ENCODE results near the gene TMEM88. TPM values are rescaled to one million over a fixed set of nuclear protein-coding genes. Genes with fewer than 3 reads are reported as not detected.

Gene TMEM88
- total RNA-seq, 1 donor from 2014 or later = 13.8 TPM

DNA sequence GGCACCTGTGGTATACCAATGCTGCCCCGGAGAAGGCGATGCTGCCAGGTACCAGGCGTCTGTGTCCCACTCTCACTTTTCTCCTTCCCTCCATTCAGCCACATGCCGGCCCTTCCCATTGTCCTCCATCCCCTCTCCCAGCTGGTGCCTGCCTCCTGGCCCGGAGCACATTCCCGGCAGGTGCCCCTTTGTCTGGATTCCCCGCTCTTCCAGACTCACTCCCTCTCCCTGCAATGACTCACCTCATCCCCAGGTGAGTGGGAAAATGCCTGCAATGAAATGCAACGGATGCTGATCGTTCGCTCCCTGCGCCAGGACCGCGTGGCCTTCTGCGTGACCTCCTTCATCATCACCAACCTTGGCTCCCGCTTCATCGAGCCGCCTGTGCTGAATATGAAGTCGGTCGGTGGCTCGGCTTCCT lies 31.3 kb upstream of the TMEM88 start:
- no peaks in the 10 kb centered on the region for H3K4me1 ChIP-seq
- no peak overlapping the region for H3K4me2 ChIP-seq
- peaks cover 6% of the 10 kb centered on the region for H3K4me1 Mint-ChIP-seq
- peaks cover 2% of the 10 kb centered on the region for H3K27me3 Mint-ChIP-seq (ENCODE audit: insufficient read depth, low read depth)
- no peak overlapping the region for H3K9ac ChIP-seq
- no peaks in the 10 kb centered on the region for H3K9me3 ChIP-seq (ENCODE audit: low read depth)
- H3K27me3 ChIP-seq = peaks cover 53% of the 10 kb centered on the region
- no peak overlapping the region for H3K4me3 Mint-ChIP-seq
- DNase-seq (ENCODE audit: low spot score) = no peak
- H2AFZ ChIP-seq (replicated peaks) = no peak overlapping the region
- no peaks in the 10 kb centered on the region for H3F3A ChIP-seq (ENCODE audit: low read depth)
- H3K36me3 Mint-ChIP-seq = no peaks in the 10 kb centered on the region
- H3K79me2 ChIP-seq (ENCODE audit: low read depth) = no peaks in the 10 kb centered on the region
- H3K4me3 ChIP-seq = no peak overlapping the region
- H3K36me3 ChIP-seq = no peaks in the 10 kb centered on the region
- no peak overlapping the region for H3K27ac Mint-ChIP-seq
- TF ChIP-seq EZH2 (IDR thresholded peaks at IDR 0.05) = no peak
- TF ChIP-seq, protein P1, sequence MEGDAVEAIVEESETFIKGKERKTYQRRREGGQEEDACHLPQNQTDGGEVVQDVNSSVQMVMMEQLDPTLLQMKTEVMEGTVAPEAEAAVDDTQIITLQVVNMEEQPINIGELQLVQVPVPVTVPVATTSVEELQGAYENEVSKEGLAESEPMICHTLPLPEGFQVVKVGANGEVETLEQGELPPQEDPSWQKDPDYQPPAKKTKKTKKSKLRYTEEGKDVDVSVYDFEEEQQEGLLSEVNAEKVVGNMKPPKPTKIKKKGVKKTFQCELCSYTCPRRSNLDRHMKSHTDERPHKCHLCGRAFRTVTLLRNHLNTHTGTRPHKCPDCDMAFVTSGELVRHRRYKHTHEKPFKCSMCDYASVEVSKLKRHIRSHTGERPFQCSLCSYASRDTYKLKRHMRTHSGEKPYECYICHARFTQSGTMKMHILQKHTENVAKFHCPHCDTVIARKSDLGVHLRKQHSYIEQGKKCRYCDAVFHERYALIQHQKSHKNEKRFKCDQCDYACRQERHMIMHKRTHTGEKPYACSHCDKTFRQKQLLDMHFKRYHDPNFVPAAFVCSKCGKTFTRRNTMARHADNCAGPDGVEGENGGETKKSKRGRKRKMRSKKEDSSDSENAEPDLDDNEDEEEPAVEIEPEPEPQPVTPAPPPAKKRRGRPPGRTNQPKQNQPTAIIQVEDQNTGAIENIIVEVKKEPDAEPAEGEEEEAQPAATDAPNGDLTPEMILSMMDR (IDR thresholded peaks at IDR 0.05) = no peak
- TF ChIP-seq EZH2phosphoT487 (IDR thresholded peaks at IDR 0.05) = no peak
- no peaks in the 10 kb centered on the region for H4K20me1 ChIP-seq (ENCODE audit: low read depth)
- no peak overlapping the region for H3K27ac ChIP-seq
- H3K9me3 Mint-ChIP-seq = no peaks in the 10 kb centered on the region

DNA sequence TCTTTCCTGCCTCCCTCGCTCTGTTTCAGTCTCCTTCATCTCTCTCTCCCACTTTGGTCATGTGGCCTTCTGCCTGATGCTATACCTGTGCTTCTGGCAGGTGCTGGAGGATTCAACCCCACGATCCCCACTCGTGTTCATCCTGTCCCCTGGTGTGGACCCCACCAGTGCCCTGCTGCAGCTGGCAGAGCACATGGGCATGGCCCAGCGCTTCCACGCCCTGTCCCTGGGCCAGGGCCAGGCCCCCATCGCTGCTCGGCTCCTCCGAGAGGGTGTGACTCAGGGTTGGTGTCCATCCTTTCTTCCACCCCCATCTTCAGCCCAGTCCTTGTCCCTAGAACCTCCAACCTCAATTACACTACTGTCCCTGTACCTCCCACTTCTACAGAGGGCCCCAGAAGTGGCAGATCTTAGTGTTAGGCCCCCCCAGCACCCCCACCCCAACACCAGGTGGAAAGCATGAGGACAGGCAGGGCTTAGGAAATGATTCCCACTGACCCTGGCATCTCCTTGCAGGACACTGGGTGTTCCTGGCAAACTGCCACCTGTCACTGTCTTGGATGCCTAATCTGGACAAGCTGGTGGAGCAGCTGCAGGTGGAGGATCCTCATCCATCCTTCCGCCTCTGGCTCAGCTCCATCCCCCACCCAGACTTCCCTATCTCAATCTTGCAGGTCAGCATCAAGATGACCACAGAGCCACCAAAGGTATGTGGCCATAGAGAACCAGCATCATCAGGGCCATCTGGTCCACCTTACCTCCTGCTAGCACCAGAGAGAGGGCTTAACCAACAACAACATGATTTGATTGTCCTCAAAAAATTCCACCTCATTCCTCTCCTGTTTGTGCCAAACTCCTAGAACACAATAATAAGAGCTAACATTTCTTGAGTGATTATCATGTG lies 30.6 kb upstream of the TMEM88 start:
- Histone ChIP-seq H2AFZ (replicated peaks) (no peak overlapping the region), H3K27ac (no peak overlapping the region), H3K36me3 (no peaks in the 10 kb centered on the region), H3K4me3 (no peak overlapping the region), H3K9ac (no peak overlapping the region), H4K20me1 (ENCODE audit: low read depth) (no peaks in the 10 kb centered on the region), H3K4me1 (no peaks in the 10 kb centered on the region), H3F3A (ENCODE audit: low read depth) (no peaks in the 10 kb centered on the region), H3K4me2 (no peak overlapping the region), H3K27me3 (peaks cover 57% of the 10 kb centered on the region), H3K79me2 (ENCODE audit: low read depth) (no peaks in the 10 kb centered on the region), H3K9me3 (ENCODE audit: low read depth) (no peaks in the 10 kb centered on the region)
- no peaks in the 10 kb centered on the region for H3K9me3 Mint-ChIP-seq
- peaks cover 6% of the 10 kb centered on the region for H3K4me1 Mint-ChIP-seq
- H3K4me3 Mint-ChIP-seq = no peak overlapping the region
- no peak overlapping the region for H3K27ac Mint-ChIP-seq
- peaks cover 3% of the 10 kb centered on the region for H3K27me3 Mint-ChIP-seq (ENCODE audit: insufficient read depth, low read depth)
- no peak for TF ChIP-seq EZH2 (IDR thresholded peaks at IDR 0.05)
- H3K36me3 Mint-ChIP-seq = no peaks in the 10 kb centered on the region
- no peak for DNase-seq (ENCODE audit: low spot score)

DNA sequence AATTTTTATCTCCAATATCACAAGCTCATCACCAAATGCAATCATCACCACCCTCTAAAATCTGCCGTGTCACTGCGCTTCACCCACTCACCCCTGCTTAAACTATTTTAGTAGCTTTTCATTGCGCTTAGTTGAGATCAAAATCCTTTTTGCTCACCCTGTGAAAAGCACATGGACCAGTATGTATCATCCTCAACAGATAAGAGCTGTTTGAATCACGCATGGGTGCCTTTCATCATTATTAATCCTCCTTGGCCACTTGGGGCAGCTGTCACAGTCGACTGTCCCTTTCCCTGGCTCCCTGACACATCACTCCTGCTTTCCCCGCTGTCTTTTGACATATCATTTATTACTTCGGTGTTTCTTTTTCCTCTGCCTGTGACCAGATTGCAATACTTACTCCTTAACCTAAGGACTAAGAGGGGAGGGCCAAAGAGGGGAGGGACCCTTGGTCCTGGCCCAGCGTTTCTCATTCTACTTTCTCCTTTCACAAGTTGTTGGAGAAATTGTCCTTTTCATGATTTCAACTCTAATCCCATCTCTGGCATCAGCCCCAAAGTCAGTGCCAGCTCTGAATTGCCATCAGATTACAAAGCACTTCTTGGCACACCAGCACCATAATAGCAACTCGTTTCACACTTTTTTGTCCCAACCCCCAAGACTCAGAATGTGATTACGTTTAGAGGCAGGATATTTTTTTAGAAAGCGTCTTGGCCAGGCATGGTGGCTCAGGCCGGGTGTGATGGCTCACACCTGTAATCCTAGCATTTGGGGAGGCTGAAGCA lies 29.5 kb upstream of the TMEM88 start:
- Histone ChIP-seq H3K27me3 (peaks cover 68% of the 10 kb centered on the region), H3F3A (ENCODE audit: low read depth) (no peaks in the 10 kb centered on the region), H3K4me2 (no peak overlapping the region), H3K79me2 (ENCODE audit: low read depth) (no peaks in the 10 kb centered on the region), H4K20me1 (ENCODE audit: low read depth) (no peaks in the 10 kb centered on the region), H2AFZ (replicated peaks) (no peak overlapping the region), H3K36me3 (no peaks in the 10 kb centered on the region), H3K4me3 (no peak overlapping the region), H3K27ac (no peak overlapping the region), H3K9me3 (ENCODE audit: low read depth) (no peaks in the 10 kb centered on the region), H3K4me1 (no peaks in the 10 kb centered on the region), H3K9ac (no peak overlapping the region)
- Mint-ChIP-seq H3K4me3 (no peak overlapping the region), H3K27ac (no peak overlapping the region), H3K4me1 (peaks cover 6% of the 10 kb centered on the region), H3K36me3 (no peaks in the 10 kb centered on the region), H3K9me3 (no peaks in the 10 kb centered on the region), H3K27me3 (ENCODE audit: insufficient read depth, low read depth) (peaks cover 4% of the 10 kb centered on the region)
- TF ChIP-seq, protein P1 (IDR thresholded peaks at IDR 0.05) = peak; percentile 30
- no peak for TF ChIP-seq EZH2 (IDR thresholded peaks at IDR 0.05)
- peak; percentile 21 for DNase-seq (ENCODE audit: low spot score)

Data from neural progenitor cell (in vitro differentiated cells).